Measurements from ENCODE around the gene TTLL11.
"Not testable (repeated sequence)": the region's sequence is repeated elsewhere in the genome, so short reads cannot be mapped to it uniquely, and the experiment has no call there.

The TTLL11 gene

GRCh38 chr9:122119166-122119521 lies 26.0 kb upstream of the TTLL11 start:
- no peak for DNase-seq (ENCODE audit: low spot score)
- no peak for TF ChIP-seq CTCF (IDR thresholded peaks at IDR 0.05; ENCODE audit: extremely low read depth, missing control alignments)

- DNase-seq (ENCODE audit: low spot score) = no peak
- no peak for TF ChIP-seq CTCF (IDR thresholded peaks at IDR 0.05; ENCODE audit: extremely low read depth, missing control alignments)
Observed at GRCh38 chr9:122118343-122119165, 25.4 kb upstream of the TTLL11 start.

GRCh38 chr9:122117241-122117640 lies 24.1 kb upstream of the TTLL11 start:
- DNase-seq (ENCODE audit: low spot score) = not testable (repeated sequence)

DNA sequence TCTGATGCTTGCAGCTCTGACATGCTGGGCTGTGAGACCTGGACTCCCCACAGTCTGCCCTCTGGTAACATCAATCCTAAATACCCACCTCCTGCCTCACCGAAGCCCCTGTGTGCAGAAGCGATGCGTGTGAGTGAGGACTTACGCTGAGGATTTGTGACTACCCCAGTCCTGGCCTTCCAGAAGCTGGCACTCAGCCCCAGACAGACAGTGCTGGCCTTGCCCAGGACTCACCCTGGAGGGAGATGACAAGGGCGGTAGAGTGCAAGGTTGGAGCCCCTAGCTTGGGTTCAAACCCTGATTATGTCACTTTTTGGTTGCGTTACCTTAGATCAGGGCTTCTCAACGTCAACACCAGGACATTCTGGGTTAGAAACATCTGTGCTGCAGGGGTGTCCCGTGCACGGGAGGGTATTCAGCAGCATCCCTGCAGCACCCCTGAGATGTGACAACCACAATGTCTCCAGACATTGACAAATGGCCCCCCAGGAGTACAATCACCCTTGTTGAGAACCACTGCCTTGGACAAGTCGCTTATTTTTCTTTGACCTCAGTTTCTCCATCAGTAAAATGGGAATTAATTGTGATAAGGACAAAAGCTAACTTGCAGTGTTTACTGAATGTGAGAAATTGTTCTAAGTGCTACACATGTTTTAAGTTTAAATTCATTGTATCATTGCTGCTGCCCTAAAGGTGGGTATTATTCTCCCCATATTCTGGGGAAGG lies 23.5 kb upstream of the TTLL11 start:
- no peak for DNase-seq (ENCODE audit: low spot score)
- TF ChIP-seq CTCF (IDR thresholded peaks at IDR 0.05; ENCODE audit: extremely low read depth, missing control alignments) = no peak

DNA sequence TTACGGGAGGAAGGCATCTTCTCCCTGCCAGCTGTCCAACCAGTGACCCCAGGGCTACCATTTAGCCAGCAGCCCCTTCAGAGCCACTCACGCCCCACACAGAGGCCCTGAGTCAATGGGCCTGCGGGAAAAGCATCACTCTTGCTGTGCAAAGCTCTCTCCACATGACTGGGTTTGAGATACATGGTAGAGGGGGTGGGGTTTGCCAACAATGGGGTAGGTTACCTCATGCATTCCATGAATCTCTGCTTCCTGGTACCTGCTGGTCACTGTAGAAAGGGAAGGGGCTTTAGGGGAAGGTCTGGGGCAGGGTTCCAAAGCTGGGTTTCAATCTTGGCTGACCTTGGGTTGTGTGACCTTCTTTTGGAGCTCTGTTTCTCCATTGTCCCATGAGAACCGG lies 22.9 kb upstream of the TTLL11 start:
- no peak for DNase-seq (ENCODE audit: low spot score)
- no peak for TF ChIP-seq CTCF (IDR thresholded peaks at IDR 0.05; ENCODE audit: extremely low read depth, missing control alignments)

- DNase-seq (ENCODE audit: low spot score) = no peak
- no peak for TF ChIP-seq CTCF (IDR thresholded peaks at IDR 0.05; ENCODE audit: extremely low read depth, missing control alignments)
Observed at GRCh38 chr9:122115176-122116035, 22.3 kb upstream of the TTLL11 start.

DNA sequence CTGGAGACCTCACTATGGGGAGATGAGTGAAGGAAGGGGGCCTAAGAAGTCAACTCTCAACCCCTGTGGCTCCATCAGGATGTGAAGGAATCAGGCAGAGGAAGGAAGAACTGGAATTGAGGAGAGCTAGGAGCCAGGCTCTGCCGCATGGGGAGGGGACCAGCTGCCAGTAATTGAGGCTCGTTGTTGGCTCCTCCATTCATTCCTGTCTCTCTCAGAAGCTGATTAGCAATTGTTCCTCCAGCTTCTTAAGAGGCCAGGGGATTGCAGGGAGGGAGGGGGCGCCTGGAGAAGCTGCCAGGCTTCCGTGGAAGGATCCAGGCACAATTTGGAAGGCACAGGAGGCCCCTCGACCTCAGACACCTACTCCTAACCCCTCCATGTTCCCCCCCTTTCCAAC lies 20.5 kb upstream of the TTLL11 start:
- no peak for DNase-seq (ENCODE audit: low spot score)
- TF ChIP-seq CTCF (IDR thresholded peaks at IDR 0.05; ENCODE audit: extremely low read depth, missing control alignments) = no peak
